Progenitor cell of endocrine pancreas (in vitro differentiated cells): ENCODE data around the gene MUC6. TPM values are rescaled to one million over a fixed set of nuclear protein-coding genes. Genes with fewer than 3 reads are reported as not detected.

Experiments
- DNase-seq: peaks from one replicate; pipeline ENCODE4 v3.0.0; 2021; ENCODE audit warnings: low spot score; ENCODE audit not compliant: unreplicated experiment
- H3K27ac Mint-ChIP-seq: 2 replicates; pipeline ENCODE4 v1.8.0; 2021; ENCODE audit warnings: mild to moderate bottlenecking, moderate library complexity, mixed read lengths
- H3K27me3 Mint-ChIP-seq: 2 replicates; pipeline ENCODE4 v1.8.0; 2021; ENCODE audit warnings: mixed read lengths
- H3K36me3 Mint-ChIP-seq: 2 replicates; pipeline ENCODE4 v1.8.0; 2022; ENCODE audit warnings: mixed read lengths; ENCODE audit not compliant: insufficient read depth
- H3K4me1 Mint-ChIP-seq: 2 replicates; pipeline ENCODE4 v1.8.0; 2021; ENCODE audit warnings: low read depth, mixed read lengths
- H3K4me3 Mint-ChIP-seq: 2 replicates; pipeline ENCODE4 v1.8.0; 2021; ENCODE audit warnings: low read depth, mild to moderate bottlenecking, moderate library complexity, mixed read lengths
- H3K9me3 Mint-ChIP-seq: 2 replicates; pipeline ENCODE4 v1.8.0; 2021; ENCODE audit warnings: low read depth, mixed read lengths
- CTCF ChIP-seq: fragments of 200-600 bp; sonication (generic); IDR thresholded peaks from one replicate; pipeline ENCODE4 v1.5.0; 2021; ENCODE audit warnings: antibody characterized with exemption, mild to moderate bottlenecking; ENCODE audit not compliant: unreplicated experiment
- total RNA-seq: library from RNA; stranded (reverse); gene quantifications from 2 replicates; pipeline ENCODE4 v1.2.1, GENCODE V29; 2021

The MUC6 gene
- total RNA-seq, 1 donor from 2014 or later: 1.6 TPM

GRCh38 chr11:1069740-1070139 is 33.2 kb upstream of the MUC6 start:
- TF ChIP-seq CTCF: no peak
- H3K9me3 Mint-ChIP-seq: no peaks in the 10 kb centered on the region
- H3K4me3 Mint-ChIP-seq: no peak overlapping the region
- peaks cover 21% of the 10 kb centered on the region for H3K27me3 Mint-ChIP-seq
- DNase-seq: no peak
- H3K36me3 Mint-ChIP-seq: no peaks in the 10 kb centered on the region
- H3K4me1 Mint-ChIP-seq: peaks cover 5% of the 10 kb centered on the region
- no peak overlapping the region for H3K27ac Mint-ChIP-seq

- H3K27me3 Mint-ChIP-seq: peaks cover 32% of the 10 kb centered on the region
- TF ChIP-seq CTCF: no peak
- H3K36me3 Mint-ChIP-seq: no peaks in the 10 kb centered on the region
- DNase-seq: no peak
- H3K4me3 Mint-ChIP-seq: no peak overlapping the region
- H3K4me1 Mint-ChIP-seq: peaks cover 3% of the 10 kb centered on the region
- no peak overlapping the region for H3K27ac Mint-ChIP-seq
- peaks cover under 1% of the 10 kb centered on the region for H3K9me3 Mint-ChIP-seq
These were observed 31.4 kb upstream of the MUC6 start for GRCh38 chr11:1067812-1068496.

- TF ChIP-seq CTCF: no peak
- Mint-ChIP-seq H3K4me3 (no peak overlapping the region), H3K9me3 (peaks cover 14% of the 10 kb centered on the region), H3K27ac (no peak overlapping the region), H3K36me3 (no peaks in the 10 kb centered on the region), H3K27me3 (peaks cover 33% of the 10 kb centered on the region), H3K4me1 (peaks cover 5% of the 10 kb centered on the region)
- no peak for DNase-seq
These were observed 27.6 kb upstream of the MUC6 start for GRCh38 chr11:1064167-1064566.

- TF ChIP-seq CTCF: no peak
- Mint-ChIP-seq H3K27ac (no peak overlapping the region), H3K4me1 (peaks cover 1% of the 10 kb centered on the region), H3K9me3 (peaks cover 14% of the 10 kb centered on the region), H3K27me3 (peaks cover 30% of the 10 kb centered on the region), H3K36me3 (no peaks in the 10 kb centered on the region), H3K4me3 (no peak overlapping the region)
- DNase-seq: peak; percentile 7
These were observed 25.7 kb upstream of the MUC6 start for GRCh38 chr11:1062075-1062820.

- no peak for TF ChIP-seq CTCF
- peaks cover 1% of the 10 kb centered on the region for H3K4me1 Mint-ChIP-seq
- H3K9me3 Mint-ChIP-seq: peaks cover 14% of the 10 kb centered on the region
- no peak overlapping the region for H3K27ac Mint-ChIP-seq
- H3K36me3 Mint-ChIP-seq: no peaks in the 10 kb centered on the region
- DNase-seq: no peak
- peaks cover 33% of the 10 kb centered on the region for H3K27me3 Mint-ChIP-seq
- H3K4me3 Mint-ChIP-seq: no peak overlapping the region
These were observed 24.5 kb upstream of the MUC6 start for GRCh38 chr11:1060852-1061616.
